Measurements from ENCODE around the gene ANKS1B.

ANKS1B gene

DNA sequence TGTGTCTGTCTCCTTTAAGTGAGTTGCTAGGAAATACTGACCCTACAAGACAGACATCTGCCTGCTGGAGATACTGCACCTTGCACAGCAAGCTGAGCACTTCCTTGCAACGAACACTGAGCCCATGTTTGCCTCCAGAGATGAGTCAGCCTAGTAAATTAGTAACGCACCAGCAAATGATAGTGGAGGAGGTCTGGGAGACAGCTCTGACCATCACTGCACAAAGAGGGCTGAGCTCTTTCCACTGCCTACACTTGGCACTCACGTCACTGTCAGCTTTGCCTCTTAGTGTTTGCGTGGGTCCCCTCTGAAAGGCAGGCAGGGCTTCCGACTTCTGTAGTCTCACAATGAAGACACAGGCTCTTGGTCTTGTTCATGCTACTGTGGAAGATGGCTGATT lies 1230.6 kb downstream of the ANKS1B start:
- DNase-seq (ENCODE audit: low read depth): no peak

DNA sequence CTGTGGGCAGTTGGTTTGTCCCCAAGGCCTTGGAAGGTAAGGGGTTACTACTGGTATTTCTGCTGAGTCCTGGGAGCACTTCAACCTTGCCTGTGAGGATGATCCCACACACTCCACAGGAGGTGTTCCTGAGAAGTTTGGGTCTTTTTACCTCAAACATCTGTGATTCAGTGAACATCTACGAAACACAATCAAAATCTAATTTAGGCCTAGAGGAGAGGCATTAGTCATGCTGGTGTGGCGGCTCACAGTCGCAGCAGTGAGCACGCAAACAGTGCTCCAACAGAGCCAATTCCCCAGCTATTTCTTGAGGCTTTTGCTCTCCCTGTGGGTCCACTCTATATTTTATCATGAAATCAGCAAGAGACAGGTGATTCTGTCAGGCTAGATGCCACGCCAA lies 1232.0 kb downstream of the ANKS1B start:
- no peak for DNase-seq (ENCODE audit: low read depth)

DNA sequence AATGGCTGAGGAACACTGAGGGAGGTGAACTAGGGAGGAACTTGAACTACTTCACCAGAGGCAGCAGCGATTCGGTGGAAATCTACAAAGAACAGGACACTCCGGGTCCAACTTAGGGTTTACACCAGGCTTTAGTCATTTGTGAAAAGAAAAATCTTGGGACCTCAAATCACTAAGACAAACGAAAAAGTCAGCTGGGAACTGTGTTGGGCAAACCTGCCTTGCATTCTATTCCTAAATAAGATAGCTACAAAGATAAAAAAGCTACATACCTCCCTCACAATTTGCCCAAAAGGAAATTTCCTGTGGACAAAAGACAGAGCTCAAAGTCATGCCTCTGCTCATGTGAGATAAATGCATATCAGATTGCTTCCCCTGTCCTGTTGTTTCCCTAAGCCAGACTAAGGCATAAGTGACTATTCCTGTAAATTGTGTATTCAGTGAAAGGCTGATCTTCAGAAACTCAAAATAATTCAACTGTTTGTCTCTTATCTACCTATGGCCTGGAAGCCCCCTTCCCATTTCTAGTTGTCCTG lies 1233.1 kb downstream of the ANKS1B start:
- DNase-seq (ENCODE audit: low read depth): no peak

DNA sequence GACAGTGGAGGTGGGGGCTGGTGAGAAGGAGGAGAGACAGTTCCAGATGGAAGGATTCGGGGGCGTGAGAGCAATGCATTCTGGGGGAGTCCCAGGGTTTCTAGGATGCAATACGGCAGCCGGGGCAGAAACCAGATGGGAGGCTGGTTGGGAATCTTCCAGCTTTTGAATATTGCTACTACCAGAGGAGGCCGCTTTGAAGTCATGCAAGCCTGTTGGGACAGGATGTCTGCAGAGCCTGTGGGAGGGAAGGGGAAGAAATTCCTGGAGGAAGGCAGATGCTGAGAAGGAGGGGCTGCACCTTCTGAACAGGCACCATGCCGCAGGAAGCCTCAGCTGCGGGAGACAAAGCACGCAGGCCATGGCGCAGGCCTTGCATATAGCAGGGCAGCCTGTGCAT lies 1234.2 kb downstream of the ANKS1B start:
- DNase-seq (ENCODE audit: low read depth): no peak

DNA sequence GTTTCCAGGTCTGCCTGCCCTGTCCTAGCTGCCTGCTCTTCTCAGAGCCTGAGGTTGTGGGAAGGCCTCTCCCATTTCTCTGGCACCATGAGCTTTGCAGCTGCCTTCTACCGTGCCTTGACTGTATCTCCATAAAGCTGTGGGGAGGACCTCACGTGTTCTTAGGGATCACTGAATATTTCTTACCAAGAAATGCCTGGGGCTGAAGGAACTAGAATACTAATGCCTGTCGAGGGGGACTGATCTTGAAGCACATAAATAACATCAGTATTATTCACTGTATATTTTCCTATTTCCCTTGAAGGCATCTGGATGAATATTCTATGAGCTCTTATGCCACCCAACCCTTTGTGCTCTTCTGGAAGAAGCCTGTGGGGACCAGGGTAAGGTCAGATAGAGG lies 1236.3 kb downstream of the ANKS1B start:
- DNase-seq (ENCODE audit: low read depth): no peak

DNA sequence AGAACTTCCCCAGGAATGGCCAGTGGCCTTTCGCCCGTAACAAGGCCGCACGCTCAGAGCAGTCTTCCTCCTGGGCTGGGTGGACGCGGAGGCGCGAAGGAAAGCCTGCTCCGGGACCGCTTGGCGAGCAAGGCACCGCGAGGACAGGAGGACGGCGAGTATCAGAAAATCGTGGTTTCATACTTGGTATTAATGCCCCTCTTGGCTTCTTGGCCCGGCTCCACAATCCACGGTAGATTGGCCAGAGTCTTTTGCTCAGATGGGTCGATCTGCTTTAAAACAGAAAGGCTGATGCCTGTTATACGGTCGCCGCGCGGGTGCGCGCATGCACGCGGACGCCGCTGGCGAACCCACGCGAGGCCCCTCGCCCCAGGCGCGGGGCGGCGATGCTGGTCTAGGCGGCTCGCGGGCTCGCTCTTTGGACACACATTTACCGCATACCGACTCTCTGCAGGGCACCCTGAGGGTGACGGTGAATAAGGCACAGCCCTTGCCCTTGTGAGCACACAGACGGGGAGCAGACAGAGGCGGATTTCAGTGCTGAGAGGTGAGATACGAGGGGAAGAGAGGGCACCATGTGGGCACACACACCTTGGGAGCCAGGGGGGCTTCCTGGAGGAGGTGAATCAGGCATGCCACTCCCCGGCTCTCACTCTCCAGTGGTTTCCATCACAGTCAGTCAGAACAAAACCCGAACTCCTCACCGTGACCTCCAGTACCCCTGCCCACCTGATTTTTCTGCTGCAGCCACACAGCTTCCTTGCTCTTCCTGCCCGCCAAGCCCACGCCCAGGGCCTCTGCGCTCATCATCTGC lies 1239.0 kb downstream of the ANKS1B start:
- no peak for DNase-seq (ENCODE audit: low read depth)

DNA sequence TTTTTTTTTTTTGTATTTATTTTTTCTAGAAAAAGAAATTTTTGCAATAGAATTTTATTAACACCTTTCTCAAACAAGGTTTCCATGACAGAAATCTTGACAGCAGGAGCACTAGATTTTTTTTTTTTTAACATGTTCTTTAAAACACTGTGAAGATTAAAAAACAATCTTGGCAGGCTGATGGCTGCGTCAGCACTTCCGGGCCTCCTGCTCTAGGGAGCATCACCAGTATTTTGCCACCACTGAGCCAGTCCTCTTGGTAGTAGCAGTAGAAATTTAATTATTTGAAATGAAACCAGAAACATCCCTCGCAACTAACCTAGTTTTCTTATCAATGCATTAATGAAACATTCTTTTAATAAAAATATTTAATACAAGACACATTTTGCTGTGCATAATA lies 1240.1 kb downstream of the ANKS1B start:
- no peak for DNase-seq (ENCODE audit: low read depth)

DNA sequence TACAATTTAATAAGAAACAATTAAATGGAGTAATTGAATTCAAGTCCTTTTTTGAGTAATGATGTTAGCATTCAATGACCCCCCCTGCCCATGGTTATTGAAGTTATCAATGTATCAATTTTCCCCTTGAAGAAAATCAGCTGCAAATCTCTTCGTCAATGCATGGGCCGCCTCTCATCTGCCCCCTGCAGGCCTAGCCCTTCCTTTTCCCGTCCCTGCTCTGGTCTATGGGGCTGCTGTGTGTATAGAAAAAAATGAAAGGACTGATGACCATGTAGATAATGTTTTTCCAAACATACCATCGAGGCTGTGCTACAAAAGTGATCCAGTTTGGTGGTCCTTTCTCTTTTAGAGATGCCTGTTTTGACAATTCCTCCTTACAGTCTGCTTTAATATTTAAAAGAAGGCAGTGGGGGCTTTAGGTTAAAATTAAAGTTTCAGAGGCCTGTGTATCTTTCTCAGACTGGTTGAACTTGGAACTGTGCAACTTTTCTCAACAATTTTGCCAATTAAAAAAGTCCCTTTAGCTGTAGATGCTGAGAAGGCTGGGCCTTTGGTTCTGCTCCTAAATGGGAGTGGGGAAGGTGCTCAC lies 1241.3 kb downstream of the ANKS1B start:
- DNase-seq (ENCODE audit: low read depth): no peak

DNA sequence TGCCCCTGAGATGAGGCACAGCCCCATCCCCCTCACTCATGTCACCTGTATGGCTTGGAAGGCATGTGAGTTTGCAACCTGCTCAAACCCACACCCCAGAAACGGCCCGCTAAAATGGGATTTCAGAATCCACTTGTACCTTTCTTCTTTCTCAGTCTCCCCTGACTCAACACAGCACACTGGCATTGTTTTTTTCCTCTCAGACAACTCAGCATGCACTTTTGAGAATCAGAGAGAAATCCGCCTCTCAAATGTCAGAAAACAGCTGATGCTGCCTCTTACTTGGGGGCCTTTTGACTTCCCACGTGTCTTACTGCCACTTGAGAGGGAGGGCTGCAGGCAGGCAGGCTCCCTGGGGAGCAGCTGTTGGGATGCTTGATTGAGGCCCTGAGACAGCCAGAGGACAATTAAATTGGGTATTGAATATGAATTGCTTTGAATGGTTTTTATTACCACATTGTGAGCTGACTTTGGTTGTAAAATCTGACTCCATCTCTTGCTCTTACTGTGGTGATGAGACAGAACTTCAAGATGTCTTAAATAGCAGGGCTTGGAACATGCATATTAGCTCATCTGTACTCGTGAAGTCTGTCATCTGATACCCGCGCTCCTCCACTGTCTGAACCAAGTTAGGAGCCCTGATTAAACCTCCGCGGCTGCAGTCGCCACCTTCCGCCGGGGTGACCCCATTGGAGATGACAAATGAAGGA lies 1243.0 kb downstream of the ANKS1B start:
- no peak for DNase-seq (ENCODE audit: low read depth)

DNA sequence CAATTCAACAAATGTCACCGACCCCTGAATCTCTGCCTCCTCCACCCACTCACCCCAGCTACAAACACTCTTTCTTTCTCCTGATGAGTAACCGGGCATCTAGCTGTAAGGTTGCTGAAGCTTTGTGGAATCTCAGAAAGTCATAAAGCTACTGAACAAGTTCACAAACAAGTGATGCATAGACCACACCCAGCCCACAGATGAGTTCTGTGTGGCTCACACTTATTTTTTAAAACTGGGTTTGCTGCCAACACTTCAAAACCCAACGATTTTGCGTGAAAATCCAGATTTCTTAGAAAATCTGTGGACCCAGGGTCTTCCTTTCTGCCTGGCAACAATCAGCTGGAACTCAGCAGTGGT lies 1243.6 kb downstream of the ANKS1B start:
- DNase-seq (ENCODE audit: low read depth): no peak

DNA sequence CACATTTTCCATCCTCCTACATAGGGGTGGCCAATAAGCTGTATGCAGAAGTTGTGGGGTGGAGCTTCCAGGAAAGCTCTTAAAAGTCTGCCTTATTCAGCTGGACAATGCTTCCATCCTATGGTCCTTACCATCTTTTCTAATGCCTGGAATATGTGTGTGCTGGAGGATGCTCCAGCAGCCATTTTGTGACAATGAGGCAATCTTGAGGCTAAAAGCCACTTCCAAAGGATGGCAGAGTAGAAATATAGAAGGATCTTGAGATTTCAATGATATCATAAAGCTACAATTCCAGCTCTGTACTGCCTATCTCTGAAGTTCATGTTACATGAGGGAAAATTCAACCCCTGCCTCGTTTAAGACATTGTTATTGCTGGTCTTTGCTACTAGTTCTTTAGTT lies 1244.0 kb downstream of the ANKS1B start:
- DNase-seq (ENCODE audit: low read depth): no peak

DNA sequence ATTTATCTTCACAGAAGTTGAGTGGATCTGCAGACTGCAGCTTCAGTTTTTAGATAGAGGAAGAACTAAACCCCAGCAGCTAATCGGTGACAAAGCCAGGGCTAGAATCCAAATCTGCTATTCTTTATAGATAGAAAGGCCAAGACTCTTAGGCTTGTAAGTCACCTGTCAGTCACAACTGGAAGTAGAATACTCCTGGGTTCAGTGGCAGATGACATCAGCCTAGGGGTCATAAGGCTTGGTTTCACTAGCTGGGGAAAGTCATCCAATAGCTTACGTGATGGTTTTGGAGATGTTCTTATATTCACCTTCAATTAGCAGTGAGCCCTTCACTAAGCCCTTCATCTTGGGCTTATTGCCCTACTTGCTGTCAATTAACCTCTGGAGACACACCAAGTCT lies 1246.2 kb downstream of the ANKS1B start:
- DNase-seq (ENCODE audit: low read depth): no peak

DNA sequence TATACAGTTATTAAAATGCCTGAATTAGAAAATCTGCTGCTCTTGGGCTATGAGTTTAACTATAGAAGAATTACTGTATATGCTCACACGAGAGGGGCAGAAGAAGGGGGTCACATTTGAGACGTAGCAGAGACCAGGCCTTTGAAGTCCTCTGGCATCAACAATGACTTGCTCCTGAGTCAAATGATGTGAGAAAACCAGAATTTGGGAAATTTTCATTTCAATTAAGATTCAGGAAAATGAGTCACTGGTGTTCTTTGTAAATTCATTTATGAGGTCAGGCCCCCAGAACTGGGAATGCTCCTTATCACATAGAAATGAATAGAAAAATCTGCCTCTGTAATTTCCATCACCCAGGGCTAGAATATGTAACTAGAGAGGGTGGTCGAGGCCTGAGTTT lies 1246.7 kb downstream of the ANKS1B start:
- no peak for DNase-seq (ENCODE audit: low read depth)

DNA sequence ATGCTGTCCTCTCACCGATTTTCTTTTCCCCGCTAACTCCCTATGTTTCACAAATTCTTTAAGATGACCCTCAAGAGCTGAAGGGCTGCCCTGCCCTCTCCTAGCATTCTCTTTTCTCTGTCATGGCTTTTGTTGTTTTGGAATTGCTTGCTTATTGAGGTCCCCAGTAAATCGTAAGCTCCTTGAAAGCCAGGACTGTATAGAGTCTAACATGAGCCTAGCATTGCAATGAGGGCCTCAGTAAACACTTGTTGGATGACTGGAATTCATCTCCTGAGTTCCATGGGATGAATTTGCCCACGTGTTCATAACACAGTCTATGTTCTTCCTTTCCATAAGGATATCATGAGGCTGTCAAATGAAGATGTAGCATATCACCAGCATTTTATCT lies 1247.4 kb downstream of the ANKS1B start:
- DNase-seq (ENCODE audit: low read depth): no peak

DNA sequence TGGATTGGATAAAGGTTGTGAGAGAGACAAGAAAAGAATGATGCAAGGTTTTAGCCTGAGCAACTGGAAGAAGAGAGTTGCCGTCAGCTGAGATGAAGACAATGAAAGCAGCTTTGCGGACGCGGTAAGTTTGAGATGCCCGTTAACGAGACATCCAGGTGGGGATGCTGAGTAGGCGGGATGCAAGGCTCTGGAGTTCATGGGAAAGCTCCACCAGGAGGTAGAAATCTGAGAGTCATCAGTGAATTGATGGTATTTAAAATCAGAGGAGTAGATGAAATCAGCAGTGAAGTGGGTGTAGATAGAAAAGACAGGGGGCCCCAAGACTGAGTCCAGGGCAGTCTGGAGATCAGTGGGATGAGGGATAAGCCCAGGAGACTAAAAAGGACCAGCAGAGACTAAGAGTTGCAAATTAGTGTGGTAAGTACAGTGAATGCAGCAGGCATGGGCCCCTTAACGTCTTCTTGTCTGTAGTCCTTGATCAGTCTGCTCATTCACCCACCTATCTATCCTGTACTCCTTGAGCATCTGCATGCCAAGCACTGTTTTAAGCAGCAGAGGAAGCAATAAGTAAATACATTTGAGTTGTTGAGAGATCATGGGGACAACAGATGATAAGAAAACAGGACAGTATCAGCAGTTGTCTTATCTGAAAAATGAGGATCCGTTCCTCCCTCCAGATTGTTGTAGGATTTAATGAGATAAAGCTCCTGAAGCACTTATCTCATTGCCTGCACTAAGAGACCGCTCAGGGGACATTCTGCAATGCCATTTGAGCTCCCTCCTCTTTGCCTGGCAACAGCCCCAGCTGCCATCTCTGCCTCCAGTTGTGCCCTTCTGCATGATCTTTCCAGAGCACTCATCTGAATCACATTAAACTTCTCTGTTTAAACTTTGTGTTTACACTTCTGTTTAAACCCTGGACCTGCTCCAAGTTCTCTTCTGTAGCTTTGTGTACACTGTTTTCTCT lies 1248.1 kb downstream of the ANKS1B start:
- DNase-seq (ENCODE audit: low read depth): no peak

DNA sequence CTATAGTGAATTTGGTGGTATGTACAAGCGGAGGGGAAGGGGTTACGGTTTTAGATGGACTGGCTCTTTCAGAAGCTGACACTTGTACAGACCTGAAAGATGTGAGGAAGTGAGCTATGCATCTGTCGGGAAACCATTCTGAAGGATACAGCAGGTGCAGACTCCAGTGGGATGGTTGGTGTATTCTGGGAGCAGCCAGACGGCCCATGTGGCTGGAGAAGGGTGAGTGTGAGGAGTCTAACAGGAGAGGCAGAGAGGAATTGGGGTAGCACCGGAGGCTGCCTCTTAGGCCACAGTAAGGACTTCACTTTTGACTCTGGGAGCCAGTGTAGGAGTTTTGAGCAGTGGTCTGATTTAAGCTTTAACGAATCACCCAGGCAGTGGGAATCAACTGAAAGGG lies 1248.9 kb downstream of the ANKS1B start:
- no peak for DNase-seq (ENCODE audit: low read depth)

DNA sequence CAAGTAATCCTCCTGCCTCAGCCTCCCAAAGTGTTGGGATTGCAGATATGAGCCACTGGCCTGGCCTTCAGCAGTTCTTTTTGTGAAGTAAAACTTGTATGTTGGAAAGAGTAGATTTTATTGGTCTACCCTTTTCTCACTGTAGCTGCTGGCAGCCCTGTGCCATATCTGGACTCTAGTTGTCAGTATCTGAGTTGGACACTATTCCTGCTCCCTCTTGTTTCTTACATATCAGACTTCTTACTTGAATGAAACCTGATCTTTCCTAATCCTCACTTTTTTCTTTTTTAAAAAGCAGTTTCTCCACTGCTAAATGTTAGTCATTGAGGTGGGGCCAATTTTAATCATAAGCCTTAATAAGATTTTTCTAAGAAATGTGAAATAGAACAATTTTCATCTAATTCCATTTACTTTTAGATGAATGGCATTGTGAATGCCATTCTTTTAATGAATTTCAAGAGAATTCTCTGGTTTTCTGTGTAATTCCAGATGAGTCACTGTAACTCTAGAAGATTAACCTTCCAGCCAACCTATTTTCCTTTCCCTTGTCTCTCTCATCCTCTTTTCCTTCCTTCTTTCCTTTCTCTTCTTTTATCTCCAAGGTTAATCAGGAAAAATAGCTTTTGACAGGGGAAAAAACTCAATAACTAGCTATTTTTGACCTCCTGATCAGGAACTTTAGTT lies 1250.9 kb downstream of the ANKS1B start:
- DNase-seq (ENCODE audit: low read depth): no peak

DNA sequence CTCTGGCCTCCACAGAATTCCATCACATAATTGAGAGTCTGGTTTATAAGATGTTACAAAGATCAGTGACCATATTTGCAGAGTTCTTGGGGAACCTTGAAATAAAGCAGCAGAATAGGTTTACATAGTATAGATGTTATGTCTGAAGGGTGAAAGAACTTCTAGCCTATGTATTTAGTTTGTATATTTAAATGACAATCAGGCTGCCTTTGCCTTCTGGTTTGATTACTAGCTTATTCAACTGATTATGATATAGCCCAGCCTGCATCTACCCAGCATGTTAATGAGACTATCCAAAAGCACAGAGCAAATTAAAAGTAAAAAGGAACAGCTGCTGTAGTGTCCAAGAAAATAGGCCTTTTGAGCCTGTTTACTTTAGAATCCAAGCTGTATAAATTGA lies 1254.3 kb downstream of the ANKS1B start:
- no peak for DNase-seq (ENCODE audit: low read depth)

DNA sequence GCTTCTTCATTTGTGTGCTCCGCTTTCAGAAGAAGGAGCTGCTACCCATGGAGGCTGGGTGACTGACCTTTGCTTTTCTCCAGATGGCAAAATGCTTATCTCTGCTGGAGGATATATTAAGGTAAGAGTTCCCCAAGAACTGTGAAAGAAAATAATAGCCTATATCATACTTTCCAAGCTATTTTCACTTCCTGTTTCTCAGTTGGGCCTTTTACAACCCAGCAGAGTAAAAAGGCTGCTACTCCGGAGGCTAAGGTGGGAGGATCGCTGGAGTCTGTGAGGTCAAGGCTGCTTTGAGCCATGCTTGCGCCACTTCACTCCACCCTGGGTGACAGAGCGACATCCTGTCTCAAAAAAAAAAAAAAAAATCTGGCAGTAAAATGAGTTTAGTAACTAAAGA lies 1257.5 kb downstream of the ANKS1B start:
- no peak for DNase-seq (ENCODE audit: low read depth)

DNA sequence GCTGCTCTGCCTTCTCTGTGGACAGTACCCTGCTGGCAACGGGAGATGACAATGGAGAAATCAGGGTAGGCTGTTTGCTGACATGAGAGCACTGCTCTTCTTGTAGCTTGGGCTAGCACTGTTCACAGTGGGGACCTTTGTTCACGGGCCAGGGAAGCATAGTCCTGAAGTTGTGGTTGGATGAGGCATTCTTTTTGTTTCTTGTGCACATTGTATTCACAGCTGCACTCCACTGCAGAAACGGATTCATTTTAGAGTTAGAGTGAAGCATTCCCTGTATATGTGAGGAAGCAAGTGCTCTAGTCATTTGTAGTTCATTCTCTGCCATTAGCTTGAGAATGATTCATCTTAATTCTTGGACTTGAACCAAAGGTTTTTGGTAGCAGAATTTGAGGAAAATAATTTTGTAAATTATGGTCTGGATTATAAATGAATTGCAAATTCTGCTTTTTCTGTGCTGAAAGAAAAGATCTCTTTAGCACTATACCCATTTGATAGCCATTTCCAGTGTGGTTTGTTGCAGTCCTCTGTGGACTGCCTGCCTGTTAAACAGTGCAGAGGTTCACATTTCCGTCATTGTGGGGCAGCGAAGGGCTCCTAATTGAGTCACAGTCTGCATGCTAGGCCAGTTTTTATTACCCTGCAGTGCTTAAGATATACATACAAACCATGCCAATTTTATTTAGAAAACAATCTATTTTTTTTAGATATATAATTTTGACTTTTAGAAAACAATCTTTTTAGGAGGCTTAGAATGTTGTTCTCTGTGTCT lies 1259.1 kb downstream of the ANKS1B start:
- no peak for DNase-seq (ENCODE audit: low read depth)

Measured in stimulated activated CD8-positive, alpha-beta memory T cell treated with anti-CD3 and anti-CD28 coated beads, Interleukin-7, amount 100 ng/mL, for 24 hours (primary cell).